ENCODE results near the gene TNFRSF11A. TPM values are rescaled to one million over a fixed set of nuclear protein-coding genes. Genes with fewer than 3 reads are reported as not detected.

TNFRSF11A gene
- total RNA-seq, 2 experiments from 2014 or later, result 1.7 TPM

DNA sequence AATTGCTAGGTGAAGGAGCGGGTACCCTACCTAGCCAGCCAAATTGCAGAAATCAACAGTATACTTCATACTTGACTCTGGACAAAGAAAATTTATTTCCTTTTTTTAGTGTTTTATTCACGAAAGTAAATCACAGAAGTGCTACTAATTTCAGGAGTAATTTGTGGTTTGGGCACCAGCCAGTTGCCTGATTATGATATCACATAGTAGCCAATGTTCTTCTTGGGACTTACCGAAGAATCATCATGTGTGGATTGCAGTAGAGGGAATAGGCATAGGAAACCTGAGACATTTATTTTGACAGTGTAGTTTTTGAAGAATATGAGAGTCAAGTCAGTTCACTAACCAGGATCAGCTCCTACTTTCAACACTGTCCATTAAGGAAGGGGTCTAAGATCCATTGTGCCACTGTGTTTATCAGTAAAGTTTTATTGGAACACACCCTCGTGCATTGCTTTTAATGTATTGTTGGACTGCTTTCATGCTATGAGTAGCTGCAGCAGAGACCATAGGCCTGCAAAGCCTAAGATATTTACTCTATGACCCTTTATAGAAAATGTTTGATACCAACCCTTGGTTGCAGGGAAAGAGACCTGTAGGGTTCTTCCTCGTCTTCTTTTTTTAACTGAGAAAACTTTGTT lies 32.1 kb downstream of the TNFRSF11A start:
- Mint-ChIP-seq H3K4me1 (ENCODE audit: low read depth) (no peaks in the 10 kb centered on the region), H3K4me3 (no peak overlapping the region), H3K27ac (no peak overlapping the region), H3K27me3 (no peaks in the 10 kb centered on the region), H3K36me3 (ENCODE audit: low read depth) (no peaks in the 10 kb centered on the region), H3K9me3 (no peaks in the 10 kb centered on the region)
- DNase-seq, result no peak
- intact Hi-C loops (cut with DNase I, micrococcal nuclease), result no loop called here
- no peaks in the 10 kb centered on the region for H3K27me3 ChIP-seq (ENCODE audit: control insufficient read depth in 1 of 2, insufficient read depth in 2 of 2, low read length in 2 of 2)
- ChIA-PET POLR2A (no interaction called here), CTCF (interaction anchor here (1.0 kb wide), 1 partner anchor 69 kb away, joined by 3 read pairs; no protein-coding TSS in a partner anchor)
- no peak overlapping the region for H3K27ac ChIP-seq (ENCODE audit: low read depth in 1 of 2, low read length in 2 of 2)
- H3K4me1 ChIP-seq (ENCODE audit: insufficient read depth, low read length), result no peaks in the 10 kb centered on the region
- no peak for ATAC-seq (ENCODE audit: poor library complexity)
- no peaks in the 10 kb centered on the region for H3K36me3 ChIP-seq (ENCODE audit: insufficient read depth, low read length)
- TF ChIP-seq, protein P1, sequence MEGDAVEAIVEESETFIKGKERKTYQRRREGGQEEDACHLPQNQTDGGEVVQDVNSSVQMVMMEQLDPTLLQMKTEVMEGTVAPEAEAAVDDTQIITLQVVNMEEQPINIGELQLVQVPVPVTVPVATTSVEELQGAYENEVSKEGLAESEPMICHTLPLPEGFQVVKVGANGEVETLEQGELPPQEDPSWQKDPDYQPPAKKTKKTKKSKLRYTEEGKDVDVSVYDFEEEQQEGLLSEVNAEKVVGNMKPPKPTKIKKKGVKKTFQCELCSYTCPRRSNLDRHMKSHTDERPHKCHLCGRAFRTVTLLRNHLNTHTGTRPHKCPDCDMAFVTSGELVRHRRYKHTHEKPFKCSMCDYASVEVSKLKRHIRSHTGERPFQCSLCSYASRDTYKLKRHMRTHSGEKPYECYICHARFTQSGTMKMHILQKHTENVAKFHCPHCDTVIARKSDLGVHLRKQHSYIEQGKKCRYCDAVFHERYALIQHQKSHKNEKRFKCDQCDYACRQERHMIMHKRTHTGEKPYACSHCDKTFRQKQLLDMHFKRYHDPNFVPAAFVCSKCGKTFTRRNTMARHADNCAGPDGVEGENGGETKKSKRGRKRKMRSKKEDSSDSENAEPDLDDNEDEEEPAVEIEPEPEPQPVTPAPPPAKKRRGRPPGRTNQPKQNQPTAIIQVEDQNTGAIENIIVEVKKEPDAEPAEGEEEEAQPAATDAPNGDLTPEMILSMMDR (IDR thresholded peaks at IDR 0.05), result no peak
- H3K4me3 ChIP-seq (ENCODE audit: low read length), result no peak overlapping the region
- no peaks in the 10 kb centered on the region for H3K9me3 ChIP-seq (ENCODE audit: control insufficient read depth in 1 of 2, insufficient read depth in 1 of 2, low read length in 2 of 2)

DNA sequence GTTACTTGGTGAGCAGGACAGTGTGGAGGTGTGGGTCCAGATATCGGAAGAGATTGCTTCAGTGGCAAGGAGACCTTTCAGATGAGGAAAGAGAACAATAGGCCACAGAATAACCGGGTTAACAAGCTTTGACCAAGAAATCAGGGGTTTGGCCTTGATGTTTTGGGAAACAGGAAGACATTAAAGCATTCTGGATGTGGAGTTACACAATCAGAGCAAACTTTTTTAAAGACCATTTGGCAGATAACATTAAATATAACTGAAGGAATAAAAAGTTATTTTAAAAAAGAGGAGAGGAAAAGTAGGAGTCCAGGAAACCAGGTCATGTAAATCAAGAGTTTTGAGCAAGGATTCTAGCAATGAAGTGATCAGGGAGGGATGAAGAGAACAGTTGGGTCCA lies 35.7 kb downstream of the TNFRSF11A start:
- H3K4me3 Mint-ChIP-seq, result no peak overlapping the region
- no peaks in the 10 kb centered on the region for H3K27me3 Mint-ChIP-seq
- ChIA-PET CTCF (no interaction called here), POLR2A (no interaction called here)
- no peaks in the 10 kb centered on the region for H3K9me3 ChIP-seq (ENCODE audit: control insufficient read depth in 1 of 2, insufficient read depth in 1 of 2, low read length in 2 of 2)
- intact Hi-C loops (cut with DNase I, micrococcal nuclease), result no loop called here
- H3K36me3 Mint-ChIP-seq (ENCODE audit: low read depth), result no peaks in the 10 kb centered on the region
- no peaks in the 10 kb centered on the region for H3K27me3 ChIP-seq (ENCODE audit: control insufficient read depth in 1 of 2, insufficient read depth in 2 of 2, low read length in 2 of 2)
- no peak overlapping the region for H3K27ac Mint-ChIP-seq
- no peaks in the 10 kb centered on the region for H3K36me3 ChIP-seq (ENCODE audit: insufficient read depth, low read length)
- H3K27ac ChIP-seq (ENCODE audit: low read depth in 1 of 2, low read length in 2 of 2), result no peak overlapping the region
- ATAC-seq (ENCODE audit: poor library complexity) (no peak), DNase-seq (no peak)
- no peaks in the 10 kb centered on the region for H3K9me3 Mint-ChIP-seq
- H3K4me3 ChIP-seq (ENCODE audit: low read length), result no peak overlapping the region
- H3K4me1 ChIP-seq (ENCODE audit: insufficient read depth, low read length), result no peaks in the 10 kb centered on the region
- TF ChIP-seq, protein P1 (IDR thresholded peaks at IDR 0.05), result no peak
- H3K4me1 Mint-ChIP-seq (ENCODE audit: low read depth), result no peaks in the 10 kb centered on the region

DNA sequence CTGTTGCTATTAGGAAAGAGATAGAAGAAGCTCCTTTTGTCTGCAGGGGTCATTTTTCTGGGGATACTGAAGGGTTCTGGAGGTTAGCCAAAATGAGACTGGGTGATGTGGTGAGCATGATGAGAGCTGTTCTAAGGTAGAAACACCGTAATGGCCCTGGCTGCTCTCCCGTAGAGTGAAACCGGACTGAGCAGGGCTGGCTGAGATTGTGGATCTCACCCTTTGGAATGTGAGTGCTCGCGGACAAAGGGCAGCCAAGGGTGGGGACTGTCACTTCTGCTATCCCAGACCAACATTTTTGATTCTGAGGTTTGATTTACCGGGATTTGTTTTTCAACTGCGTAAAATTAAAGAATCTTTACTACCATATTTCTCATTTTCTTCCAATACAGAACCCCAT lies 36.2 kb downstream of the TNFRSF11A start:
- TF ChIP-seq, protein P1 (IDR thresholded peaks at IDR 0.05), result no peak
- Mint-ChIP-seq H3K36me3 (ENCODE audit: low read depth) (no peaks in the 10 kb centered on the region), H3K9me3 (no peaks in the 10 kb centered on the region), H3K4me3 (no peak overlapping the region), H3K27ac (no peak overlapping the region), H3K4me1 (ENCODE audit: low read depth) (no peaks in the 10 kb centered on the region), H3K27me3 (no peaks in the 10 kb centered on the region)
- Histone ChIP-seq H3K27me3 (ENCODE audit: control insufficient read depth in 1 of 2, insufficient read depth in 2 of 2, low read length in 2 of 2) (no peaks in the 10 kb centered on the region), H3K27ac (ENCODE audit: low read depth in 1 of 2, low read length in 2 of 2) (no peak overlapping the region), H3K4me3 (ENCODE audit: low read length) (no peak overlapping the region), H3K9me3 (ENCODE audit: control insufficient read depth in 1 of 2, insufficient read depth in 1 of 2, low read length in 2 of 2) (no peaks in the 10 kb centered on the region), H3K36me3 (ENCODE audit: insufficient read depth, low read length) (no peaks in the 10 kb centered on the region), H3K4me1 (ENCODE audit: insufficient read depth, low read length) (no peaks in the 10 kb centered on the region)
- no peak for ATAC-seq (ENCODE audit: poor library complexity)
- intact Hi-C loops (cut with DNase I, micrococcal nuclease), result no loop called here
- no peak for DNase-seq
- CTCF ChIA-PET, result no interaction called here
- POLR2A ChIA-PET, result no interaction called here

Measured in CD4-positive, alpha-beta T cell (primary cell).